IPS DF 19.7 (cell line): ENCODE results near the gene GPR153.
"Not testable (repeated sequence)": the region's sequence is repeated elsewhere in the genome, so short reads cannot be mapped to it uniquely, and the experiment has no call there.

Experiments
- DNase-seq: peaks from one replicate; pipeline ENCODE4 v3.0.0-alpha.2; 2013; ENCODE audit warnings: low read depth, low spot score

GPR153 gene

GRCh38 chr1:6260961-6261614, at the start of gene GPR153:
Gene GPR153, minus strand, starts transcription at chr1:6261098. Its CDS starts 6,193 bp downstream, at chr1:6254905.
- no peak for DNase-seq

DNA sequence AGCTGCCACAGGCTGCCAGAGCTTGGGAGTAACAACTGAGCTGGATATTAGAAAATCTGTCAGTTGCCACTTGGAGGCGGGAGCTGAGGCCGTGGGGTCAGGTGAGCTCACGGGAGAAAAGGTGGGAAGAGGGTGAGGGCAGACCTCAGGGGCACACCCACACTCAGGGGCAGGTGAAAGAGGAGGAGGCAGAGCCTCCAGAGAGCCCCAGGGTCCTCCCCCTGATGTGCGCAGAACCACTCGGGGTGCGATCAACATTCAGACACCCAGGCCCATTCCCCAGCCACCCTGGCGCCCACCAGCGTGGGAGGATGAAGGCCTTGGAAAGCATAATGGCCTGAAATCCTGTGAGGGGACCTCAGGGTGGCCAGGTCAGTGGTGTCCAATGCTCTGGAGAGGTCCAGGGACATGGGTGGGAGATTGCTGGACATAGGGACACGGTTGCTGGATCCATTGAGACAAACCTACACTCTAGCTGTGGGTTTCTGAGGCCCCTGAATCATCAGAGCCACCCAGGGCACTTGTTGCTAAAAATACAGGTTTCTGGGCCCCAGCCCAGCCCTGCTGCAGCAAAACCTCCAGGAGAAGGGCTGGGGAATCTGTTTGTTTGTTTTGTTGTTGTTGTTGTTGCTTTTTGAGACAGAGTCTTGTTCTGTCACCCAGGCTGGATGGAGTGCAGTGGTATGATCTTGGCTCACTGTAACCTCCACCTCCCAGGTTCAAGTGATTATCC, 49.4 kb upstream of the GPR153 start:
- no peak for DNase-seq

DNA sequence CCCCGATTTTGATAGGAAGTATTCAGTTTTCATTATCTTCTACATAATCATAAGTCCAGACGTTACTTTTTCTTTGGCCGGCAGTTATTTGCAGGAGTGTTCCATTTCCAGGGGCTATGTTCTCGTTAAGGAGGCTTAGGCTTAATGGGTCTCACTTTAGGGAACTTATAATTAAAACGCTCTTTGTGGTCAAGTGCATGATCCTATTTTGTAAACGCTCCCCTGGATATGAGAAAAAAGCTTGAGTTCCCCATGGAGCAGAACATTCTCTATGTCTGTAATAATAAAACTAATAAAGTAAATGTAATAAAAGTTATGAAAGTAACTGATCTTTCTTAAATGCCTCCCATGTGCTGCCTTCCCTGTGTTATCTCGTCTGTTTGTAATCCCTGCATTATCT, 48.7 kb upstream of the GPR153 start:
- no peak for DNase-seq

DNA sequence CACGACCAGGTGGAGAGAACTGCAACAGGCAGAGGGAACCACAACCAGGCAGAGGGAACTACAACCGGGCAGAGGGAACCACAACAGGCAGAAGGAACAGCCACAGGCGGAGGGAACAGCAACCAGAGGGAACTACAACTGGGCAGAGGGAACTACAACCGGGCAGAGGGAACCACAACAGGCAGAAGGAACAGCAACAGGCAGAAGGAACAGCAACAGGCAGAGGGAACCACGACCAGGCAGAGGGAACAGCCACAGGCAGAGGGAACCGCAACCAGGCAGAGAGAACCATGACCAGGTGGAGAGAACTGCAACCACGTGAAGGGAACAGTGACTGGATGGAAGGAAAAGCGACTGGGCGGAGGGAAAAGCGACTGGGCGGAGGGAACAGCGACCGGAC, 47.6 kb upstream of the GPR153 start:
- no peak for DNase-seq

DNA sequence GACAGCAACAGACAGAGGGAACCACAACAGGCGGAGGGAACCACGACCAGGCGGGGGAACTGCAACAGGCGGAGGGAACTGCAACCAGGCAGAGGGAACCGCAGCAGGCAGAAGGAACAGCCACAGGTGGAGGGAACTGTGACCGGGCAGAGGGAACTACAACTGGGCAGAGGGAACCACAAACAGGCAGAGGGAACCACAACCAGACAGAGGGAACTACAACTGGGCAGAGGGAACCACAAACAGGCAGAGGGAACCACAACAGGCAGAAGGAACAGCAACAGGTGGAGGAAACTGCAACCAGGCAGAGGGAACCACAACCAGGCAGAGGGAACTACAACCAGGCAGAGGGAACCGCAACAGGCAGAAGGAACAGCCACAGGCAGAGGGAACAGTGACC, 46.8 kb upstream of the GPR153 start:
- DNase-seq: not testable (repeated sequence)

GRCh38 chr1:6307099-6307498, 46.2 kb upstream of the GPR153 start:
- no peak for DNase-seq

DNA sequence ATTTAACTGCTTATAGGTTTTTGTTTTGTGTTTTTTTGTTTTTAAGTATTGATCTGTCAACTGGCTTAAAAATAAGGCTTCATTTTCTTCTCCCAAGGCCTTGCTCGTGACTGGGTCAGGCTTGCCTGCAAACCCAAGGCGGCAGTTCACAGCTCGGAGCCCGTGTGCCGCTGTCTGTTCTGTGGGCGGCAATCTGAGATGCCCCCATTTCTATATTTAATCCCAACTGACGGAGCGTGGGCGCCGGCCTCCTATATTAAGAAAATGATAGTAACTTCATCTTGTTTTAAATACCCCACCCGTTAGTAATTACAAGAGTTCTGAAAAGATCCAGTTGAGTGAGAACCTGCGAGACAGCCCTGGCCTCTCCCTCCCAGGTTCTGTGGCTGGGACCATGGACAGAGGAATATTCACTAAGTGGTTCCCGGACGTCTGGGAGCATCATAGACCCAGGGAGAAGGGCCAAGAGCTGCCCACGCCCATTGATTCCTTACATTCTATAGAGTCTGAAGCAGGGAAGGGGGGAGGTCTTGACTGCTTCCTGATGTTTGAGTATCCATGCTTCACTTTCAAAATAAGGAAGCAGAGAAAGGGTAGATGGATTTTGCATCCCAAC, 42.6 kb upstream of the GPR153 start:
- DNase-seq: no peak

DNA sequence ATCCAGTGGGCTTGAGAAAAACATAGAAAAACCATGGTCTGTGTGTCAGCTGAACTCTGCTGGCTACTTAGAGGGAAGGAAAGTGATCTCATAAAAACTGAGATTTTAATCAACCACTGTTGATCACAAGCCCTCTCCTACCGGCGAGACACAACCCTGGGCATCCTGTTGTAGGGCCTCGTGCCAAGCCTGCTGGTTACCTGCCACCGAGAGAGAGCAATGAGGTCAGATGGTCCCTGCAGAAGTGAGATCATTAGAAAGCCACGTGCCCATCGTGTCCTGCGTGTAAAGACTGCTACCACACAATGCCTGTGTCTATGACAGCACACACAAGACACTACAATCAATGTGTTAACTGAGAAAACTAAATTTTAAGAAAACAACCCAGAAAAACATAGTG, 41.7 kb upstream of the GPR153 start:
- DNase-seq: no peak

DNA sequence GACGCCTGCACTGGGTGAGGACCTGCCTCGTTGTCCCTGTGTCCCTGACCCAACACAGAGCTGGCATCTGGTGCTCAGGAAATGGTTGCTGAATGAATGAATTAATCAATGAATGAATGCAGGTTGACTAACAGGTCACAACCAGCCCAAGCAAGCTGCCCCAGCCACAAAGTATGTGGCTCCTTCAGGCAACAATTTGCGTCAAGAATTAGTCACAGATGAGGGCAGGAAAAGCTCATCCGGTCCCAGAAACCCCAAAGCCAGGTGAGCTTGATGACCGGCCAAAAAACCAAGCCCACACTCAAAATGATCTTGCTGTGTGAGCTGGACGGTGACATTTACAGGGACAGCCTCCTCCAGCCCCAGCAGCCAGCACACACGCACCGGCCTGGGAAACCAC, 40.6 kb upstream of the GPR153 start:
- no peak for DNase-seq

GRCh38 chr1:6300342-6301048, 39.6 kb upstream of the GPR153 start:
- DNase-seq: no peak

DNA sequence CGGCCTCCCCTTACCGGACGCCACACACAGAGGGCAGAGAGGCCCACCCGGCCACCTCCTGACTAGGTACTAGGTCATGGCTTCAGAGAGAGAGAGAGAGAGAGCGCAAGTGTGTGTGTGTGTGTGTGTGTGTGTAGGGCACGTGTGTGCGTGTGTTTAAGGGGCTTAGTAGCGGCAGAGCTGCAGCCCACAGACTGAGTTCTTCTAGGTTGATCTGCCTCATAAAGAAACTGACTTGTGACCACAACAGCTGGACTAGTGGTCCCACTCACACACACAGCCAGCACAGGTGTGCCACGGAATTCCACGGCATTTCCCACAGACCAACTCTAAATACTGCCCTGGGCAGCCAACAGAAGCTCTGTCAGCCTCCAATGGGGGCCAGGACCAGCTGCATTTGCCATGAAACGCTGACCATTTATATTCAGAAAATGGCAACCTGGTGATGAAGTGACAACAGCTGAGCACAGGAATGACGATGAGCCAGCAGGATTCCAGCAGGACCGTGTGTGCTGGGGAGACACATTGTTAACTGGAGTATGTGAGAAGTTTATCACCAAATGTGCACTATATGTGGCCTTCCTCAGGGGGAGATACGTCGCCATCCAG, 38.8 kb upstream of the GPR153 start:
- no peak for DNase-seq

GRCh38 chr1:6298940-6299465, 38.1 kb upstream of the GPR153 start:
- DNase-seq: no peak

- no peak for DNase-seq
Measured at GRCh38 chr1:6298530-6298929, 37.6 kb upstream of the GPR153 start.

GRCh38 chr1:6295910-6296309, 35.0 kb upstream of the GPR153 start:
- no peak for DNase-seq

DNA sequence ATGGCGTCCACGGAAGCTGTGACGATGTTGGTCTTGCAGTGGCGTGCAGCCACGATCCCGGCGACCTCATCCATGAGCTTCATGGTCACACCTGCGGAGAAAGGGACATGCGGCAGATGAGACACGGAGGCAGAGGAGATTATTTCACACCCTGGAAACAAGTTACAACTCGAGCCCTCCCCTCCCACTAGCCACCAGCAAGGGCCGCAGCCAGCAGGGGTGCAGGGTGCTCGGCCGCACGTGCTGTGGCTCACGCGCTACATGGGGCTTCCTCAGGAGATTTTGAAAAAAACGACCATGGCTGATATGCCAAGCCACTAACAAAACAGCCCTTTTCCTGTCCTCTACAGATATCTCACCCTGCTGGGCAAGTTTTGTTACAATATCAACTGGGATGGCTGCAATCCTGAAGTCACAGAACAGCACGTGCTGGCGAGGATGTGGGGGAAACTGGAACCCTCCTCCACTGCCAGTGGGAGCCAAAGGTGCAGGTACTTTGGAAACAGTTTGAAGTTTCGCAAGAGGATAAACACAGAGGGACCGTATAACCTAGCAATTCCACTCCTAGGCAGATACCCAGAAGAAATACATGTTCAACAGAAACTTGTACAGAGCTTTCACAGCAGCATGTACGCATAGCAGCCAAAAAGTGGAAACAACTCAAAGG, 34.1 kb upstream of the GPR153 start:
- no peak for DNase-seq

DNA sequence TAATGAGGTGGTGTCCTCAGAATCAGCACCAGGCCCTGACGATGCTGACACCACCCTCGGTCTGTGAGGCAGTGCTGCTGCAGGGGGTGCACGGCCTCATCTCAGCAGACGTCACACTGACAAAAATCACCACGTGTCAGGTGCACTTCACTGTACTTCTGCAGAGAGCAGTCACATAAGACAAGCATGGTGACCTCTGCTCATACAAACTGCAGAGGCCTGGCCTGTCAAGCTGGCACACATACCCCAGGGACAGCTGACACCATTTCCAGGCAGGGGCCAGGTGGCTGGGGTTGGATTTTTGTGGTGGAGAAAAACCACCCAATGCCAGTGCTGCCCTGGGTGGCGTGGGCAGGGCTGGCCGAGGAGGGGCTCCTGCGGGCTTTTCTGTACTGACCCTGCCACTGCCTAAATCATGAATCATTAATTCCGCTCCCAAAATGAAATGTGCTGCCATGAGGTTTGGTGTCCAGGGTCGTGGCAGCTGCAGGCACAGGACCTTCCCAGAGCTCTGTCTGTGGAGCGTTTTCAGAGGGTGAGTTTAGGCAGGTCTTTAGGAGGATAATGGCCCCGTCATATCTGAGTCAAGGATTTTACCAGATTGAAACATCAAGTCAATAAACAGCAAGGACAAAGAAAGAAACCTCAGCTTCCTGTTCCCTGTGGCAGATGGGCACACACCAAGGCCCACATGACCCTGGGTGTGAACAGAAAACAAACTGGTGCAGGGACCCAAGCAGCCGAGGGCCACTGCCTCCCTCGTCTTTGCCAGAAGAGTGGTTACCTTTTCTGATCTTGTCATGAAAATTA, 33.4 kb upstream of the GPR153 start:
- DNase-seq: no peak

DNA sequence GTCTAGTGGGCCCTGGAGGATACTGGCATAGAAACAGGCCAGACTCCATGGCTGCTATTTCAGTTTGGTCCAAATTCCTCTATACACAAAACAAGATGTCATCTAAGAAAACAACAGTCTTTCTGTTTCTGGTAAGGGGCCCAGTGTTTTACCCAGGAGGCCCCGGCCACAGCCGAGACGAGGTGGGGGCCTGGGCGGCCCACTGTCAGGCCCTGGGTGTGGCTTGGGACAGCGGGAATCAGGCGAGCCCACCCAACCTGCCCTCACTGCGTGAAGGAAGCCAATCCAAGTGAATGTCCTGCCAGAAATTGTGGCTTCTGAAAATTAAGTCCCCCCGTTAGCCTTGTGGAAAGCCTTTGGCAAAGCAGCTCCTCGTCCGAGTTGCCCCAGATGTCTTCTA, 31.2 kb upstream of the GPR153 start:
- no peak for DNase-seq

DNA sequence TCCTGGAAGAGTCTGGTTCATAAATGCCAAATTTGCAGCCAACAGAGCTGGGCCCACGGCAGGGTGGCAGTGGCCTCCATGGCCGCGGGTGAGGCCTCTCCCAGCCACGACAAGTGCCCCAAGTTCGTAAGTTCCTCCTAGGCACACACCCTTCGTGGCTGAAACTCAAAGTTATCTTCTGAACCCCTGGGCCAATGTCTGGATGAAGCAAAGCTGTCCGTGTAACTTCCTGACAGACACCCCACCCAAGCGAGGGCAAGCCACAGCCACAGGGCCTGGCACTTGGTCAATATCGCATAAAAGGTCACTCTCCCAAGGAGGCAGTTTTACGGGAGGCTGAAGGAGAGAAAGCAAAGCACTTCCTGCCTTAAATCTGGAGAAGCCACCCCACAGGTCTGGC, 27.8 kb upstream of the GPR153 start:
- DNase-seq: no peak

DNA sequence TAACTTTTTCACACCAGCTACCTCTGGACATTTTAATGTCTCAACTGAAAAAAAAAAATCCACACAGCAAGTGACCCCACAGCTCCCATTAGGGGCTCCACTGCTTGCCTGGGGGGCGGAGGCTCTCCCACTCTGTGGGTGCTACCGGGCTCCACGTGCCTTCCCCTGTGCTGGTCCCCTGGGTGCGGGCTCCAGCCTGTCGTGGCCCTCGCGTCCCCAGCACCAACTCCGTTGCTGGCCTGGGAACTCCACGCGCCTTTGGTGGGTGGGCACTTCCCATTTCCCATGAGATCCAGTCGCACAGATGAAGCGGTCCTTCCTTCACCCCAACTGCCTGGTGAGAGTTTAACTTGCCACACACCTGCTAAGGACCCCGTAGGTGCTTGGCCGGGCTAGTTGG, 27.1 kb upstream of the GPR153 start:
- DNase-seq: no peak

- no peak for DNase-seq
Measured at GRCh38 chr1:6287431-6287886, 26.6 kb upstream of the GPR153 start.
